Sciatic nerve (tissue), 2 donors: Measurements from ENCODE around the gene GABRB3. TPM values are rescaled to one million over a fixed set of nuclear protein-coding genes. Genes with fewer than 3 reads are reported as not detected.

ENCODE experiments used
- ATAC-seq: fragments of 200-7000 bp; cut with Tn5 transposase; one replicate; pipeline ENCODE4 v1.9.1; 2020; ENCODE audit warnings: mild to moderate bottlenecking, moderate library complexity
- DNase-seq: peaks from one replicate; pipeline ENCODE4 v3.0.0-alpha.2; 2020; ENCODE audit warnings: low spot score
- intact Hi-C: fragments of 100-400 bp; cut with DNase I; formaldehyde crosslinking; loops from one replicate; pipeline ENCODE4 v1.14.2; 2022
- total RNA-seq: library from RNA; stranded (reverse); fragmentation: NEBNext Ultra II Directional; extraction: Animal tissue kit (Norgen Biotek cat#: 25700); gene quantifications from one replicate; pipeline ENCODE4 v1.2.1, GENCODE V29; 2021
- donor health status: DM: no; HTN: no; CAD: no.
- donor health status: DM: no; HTN: no; CAD: no.

Gene GABRB3
- total RNA-seq, 1 donor from 2014 or later, result 4.5 TPM

DNA sequence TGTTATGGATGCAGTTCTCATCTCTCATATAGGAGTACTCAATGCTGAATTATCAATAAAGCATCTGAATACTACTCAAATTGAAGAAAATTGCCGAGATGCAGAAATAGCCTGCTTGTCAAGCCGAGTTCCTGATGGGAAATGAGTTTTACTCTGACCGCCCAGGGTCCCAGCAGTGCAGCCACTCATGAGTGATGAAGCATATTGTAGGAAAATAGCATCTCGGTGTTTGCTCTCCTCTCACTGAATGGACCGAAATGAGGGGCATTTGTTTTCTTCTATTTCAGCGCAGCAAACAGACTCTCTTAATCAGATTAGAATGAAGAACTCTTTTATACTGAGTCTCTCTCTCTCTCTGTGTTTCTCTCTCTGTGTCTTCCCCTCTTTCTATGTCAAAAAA is 190.0 kb downstream of the GABRB3 start:
- intact Hi-C loops, result loop anchor here (10.0 kb wide), 1 partner anchor 1488 kb away; no protein-coding TSS in a partner anchor
- no peak for DNase-seq
- no peak for ATAC-seq

GRCh38 chr15:26580943-26581342 is 191.9 kb downstream of the GABRB3 start:
- no peak for DNase-seq
- ATAC-seq, result no peak
- intact Hi-C loops, result loop anchor here (10.0 kb wide), 1 partner anchor 1486 kb away; no protein-coding TSS in a partner anchor

DNA sequence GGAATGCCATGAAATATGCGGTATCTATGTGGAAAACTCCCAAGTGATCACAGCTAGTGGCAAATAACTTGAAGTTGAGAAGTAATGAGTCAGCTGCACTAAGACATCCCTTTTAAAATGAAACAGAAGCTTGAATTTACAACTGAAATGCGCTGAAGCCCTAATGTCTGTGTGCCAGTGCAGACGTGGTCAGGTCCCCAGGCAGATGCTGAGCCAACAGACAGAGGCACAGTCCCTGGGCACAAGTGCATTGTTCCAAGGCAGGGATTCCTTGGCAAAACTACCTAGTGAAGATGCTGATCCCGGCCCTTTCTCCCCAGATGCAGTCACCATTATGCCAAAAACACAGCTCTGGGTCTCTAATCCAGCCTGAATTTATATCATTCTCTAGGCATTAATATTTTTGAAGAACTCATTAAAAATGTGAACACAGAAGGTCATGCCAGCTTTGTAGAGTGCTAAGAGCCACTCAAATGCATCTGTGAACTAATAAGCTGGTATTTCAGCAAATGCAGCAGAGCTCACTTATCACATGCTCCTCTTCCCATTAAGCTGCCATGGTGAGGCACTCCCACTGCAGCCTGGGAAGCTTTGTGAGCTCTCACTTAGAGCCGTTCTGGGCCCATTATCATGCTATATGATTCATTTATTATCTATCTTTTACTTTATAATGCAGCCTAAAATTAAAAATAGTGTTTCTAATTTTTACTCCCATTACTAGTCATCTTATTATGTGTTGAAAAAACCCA is 200.1 kb downstream of the GABRB3 start:
- intact Hi-C loops, result no loop called here
- DNase-seq, result no peak
- ATAC-seq, result no peak

GRCh38 chr15:26571346-26571745 is 201.5 kb downstream of the GABRB3 start:
- intact Hi-C loops, result no loop called here

DNA sequence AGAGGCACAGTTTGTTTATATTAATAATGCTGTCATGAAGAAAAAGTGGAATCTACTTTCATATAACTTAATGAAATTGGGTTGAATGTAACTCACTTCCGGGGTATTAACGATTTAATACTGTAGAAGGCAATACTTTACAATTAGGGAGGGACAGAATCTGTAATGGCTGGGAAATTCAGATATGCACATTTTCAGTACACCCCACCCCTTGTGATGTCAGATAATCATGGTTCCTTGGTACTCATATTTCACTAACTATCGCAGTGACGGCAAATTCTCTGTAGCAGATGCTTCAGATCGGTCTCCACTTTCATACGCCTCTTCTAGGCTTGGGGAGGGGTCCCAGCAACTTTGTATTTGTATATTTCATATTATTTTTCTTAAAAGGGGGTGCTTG is 207.3 kb downstream of the GABRB3 start:
- ATAC-seq (no peak), DNase-seq (no peak)
- intact Hi-C loops, result no loop called here

More at GRCh38 chr15:26571346-26571745, 201.5 kb downstream of the GABRB3 start:
- no peak for ATAC-seq
- no peak for DNase-seq

DNA sequence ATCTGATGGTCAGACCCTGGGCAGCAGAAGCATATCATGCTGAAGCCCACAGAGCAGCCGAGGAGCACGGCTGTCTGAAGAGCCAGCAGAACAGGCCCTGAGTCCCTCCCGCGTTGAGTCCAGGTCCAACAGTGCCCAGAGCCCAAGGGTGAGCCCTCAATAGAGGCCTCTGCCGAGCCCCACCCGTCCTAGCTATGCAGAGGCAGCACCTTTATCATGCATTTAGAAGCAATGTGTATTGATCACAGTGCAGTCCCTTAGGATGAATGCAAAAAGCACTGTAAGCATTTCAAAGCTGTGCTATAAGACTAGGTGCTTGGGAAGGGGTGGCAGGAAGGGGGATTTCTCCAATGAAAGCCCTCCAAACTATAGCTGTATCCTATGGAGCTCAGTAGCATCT is 208.5 kb downstream of the GABRB3 start:
- ATAC-seq, result no peak
- no peak for DNase-seq
- intact Hi-C loops, result no loop called here

DNA sequence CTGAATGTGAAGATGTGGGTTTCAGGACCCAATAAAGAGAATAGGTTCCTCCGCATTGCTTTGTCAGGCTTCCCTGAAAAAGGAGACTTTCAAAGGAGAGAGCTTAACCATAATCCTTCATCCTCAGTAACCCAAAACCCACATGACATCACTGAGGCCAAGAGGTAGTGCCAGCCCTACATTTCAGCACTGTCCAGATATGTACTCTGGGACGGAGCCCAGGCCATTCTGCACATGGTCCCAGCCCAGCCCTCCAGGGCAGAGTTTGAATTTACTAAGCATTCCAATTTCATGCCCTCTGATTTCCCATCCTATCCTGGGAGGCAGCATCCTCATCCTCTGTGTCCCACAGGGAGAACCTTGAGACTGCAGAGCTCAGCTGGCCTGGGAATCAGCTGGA is 210.5 kb downstream of the GABRB3 start:
- DNase-seq, result no peak
- intact Hi-C loops, result no loop called here
- no peak for ATAC-seq

- intact Hi-C loops, result no loop called here
- DNase-seq (no peak), ATAC-seq (no peak)
These were observed 211.0 kb downstream of the GABRB3 start for GRCh38 chr15:26561896-26562295.

GRCh38 chr15:26561130-26561529 is 211.7 kb downstream of the GABRB3 start:
- no peak for DNase-seq
- ATAC-seq, result no peak
- intact Hi-C loops, result no loop called here

DNA sequence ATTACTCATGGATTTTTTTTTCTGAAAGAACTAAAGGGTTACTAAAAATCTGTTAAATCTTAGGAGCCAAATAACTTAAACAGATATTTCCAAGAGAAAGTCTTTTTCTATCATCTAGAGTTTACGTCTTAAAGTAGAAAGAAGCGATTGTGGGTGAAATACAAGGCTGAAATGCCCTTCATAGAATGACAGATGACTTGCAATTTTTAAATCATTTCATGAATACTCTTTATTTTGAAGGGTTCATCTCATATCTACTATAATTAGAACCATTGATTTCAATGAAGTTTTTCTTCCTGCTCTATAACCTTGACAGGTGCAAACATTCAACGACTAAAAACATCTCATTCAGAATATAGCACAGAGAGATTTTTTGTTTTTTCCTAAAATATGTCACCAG is 217.0 kb downstream of the GABRB3 start:
- intact Hi-C loops, result no loop called here
- no peak for ATAC-seq
- no peak for DNase-seq

- intact Hi-C loops, result no loop called here
- ATAC-seq (no peak), DNase-seq (no peak)
These were observed 221.4 kb downstream of the GABRB3 start for GRCh38 chr15:26551473-26551872.

DNA sequence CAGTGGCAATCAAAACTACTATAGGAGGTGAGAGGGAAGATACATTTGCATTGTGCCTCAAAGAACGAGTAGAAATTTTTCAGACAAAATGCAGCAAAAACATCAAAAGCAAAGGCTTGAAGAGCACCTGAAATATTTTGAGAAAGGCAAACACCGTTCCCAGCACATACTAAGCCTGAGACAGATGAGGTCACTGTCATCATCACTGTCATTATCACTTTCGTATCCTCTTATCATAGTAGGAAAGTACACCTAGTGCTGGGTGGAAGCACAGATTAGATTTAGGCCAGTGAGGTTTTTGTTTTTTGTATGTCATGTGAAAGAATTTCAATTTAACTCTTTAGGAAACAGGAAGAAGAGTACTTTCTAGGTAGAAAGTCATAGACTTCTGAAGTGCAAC is 222.0 kb downstream of the GABRB3 start:
- ATAC-seq, result no peak
- DNase-seq, result no peak
- intact Hi-C loops, result no loop called here

- ATAC-seq, result peak; percentile 51
- intact Hi-C loops, result no loop called here
These were observed 235.2 kb downstream of the GABRB3 start for GRCh38 chr15:26537663-26538062.

DNA sequence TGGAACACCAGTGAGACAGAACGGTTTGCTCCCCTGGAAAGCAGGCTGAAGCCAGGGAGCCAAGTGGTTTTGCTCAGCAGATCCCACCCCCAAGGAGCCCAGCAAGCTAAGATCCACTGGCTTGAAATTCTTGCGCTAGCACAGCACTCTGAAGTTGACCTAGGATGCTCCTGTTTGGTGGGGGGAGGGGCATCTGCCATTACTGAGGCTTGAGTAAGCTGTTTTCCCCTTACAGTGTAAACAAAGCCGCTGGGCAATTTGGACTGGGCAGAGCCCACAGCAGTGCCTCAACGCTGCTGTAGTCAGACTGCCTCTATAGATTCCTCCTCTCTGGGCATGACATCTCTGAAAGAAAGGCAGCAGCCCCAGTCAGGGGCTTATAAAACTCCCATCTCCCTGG is 241.4 kb downstream of the GABRB3 start:
- no peak for ATAC-seq
- intact Hi-C loops, result no loop called here
- DNase-seq, result no peak

More at GRCh38 chr15:26537663-26538062, 235.2 kb downstream of the GABRB3 start:
- no peak for DNase-seq

- intact Hi-C loops, result no loop called here
- ATAC-seq (no peak), DNase-seq (no peak)
These were observed 247.8 kb downstream of the GABRB3 start for GRCh38 chr15:26525096-26525495.

GRCh38 chr15:26521691-26522198 is 251.1 kb downstream of the GABRB3 start:
- intact Hi-C loops, result no loop called here

GRCh38 chr15:26521130-26521529 is 251.7 kb downstream of the GABRB3 start:
- ATAC-seq (no peak), DNase-seq (no peak)
- intact Hi-C loops, result no loop called here

More at GRCh38 chr15:26521691-26522198, 251.1 kb downstream of the GABRB3 start:
- DNase-seq (no peak), ATAC-seq (no peak)

DNA sequence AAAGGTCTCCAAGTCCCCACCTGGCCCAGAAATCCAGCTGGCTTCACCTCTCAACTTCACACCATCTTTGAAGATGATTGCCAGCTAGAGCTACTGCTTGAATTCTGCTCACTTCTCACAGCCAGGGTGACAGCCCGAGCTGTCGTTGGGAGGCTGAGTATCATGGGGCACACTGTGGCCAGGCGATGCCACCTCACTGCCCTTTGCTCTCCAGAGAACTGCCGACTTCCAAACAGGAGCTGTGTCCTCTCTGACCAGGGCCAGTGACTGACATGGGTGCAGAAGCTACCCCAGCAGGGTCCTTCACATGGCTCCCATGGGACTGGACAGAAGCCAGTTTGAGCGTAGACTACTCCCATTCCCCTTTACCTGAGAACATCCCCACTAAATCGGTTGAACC is 254.0 kb downstream of the GABRB3 start:
- ATAC-seq, result no peak
- intact Hi-C loops, result loop anchor here (10.0 kb wide), 1 partner anchor 64 kb away; no protein-coding TSS in a partner anchor

GRCh38 chr15:26516102-26516980 is 256.5 kb downstream of the GABRB3 start:
- ATAC-seq (no peak), DNase-seq (no peak)
- intact Hi-C loops, result loop anchor here (10.0 kb wide), 1 partner anchor 62 kb away; no protein-coding TSS in a partner anchor

More for the DNA sequence above, 254.0 kb downstream of the GABRB3 start:
- no peak for DNase-seq

GRCh38 chr15:26504009-26504408 is 268.9 kb downstream of the GABRB3 start:
- ATAC-seq (no peak), DNase-seq (no peak)
- intact Hi-C loops, result no loop called here
